ENCODE measurements around the gene CSNK2B.

The CSNK2B gene

DNA sequence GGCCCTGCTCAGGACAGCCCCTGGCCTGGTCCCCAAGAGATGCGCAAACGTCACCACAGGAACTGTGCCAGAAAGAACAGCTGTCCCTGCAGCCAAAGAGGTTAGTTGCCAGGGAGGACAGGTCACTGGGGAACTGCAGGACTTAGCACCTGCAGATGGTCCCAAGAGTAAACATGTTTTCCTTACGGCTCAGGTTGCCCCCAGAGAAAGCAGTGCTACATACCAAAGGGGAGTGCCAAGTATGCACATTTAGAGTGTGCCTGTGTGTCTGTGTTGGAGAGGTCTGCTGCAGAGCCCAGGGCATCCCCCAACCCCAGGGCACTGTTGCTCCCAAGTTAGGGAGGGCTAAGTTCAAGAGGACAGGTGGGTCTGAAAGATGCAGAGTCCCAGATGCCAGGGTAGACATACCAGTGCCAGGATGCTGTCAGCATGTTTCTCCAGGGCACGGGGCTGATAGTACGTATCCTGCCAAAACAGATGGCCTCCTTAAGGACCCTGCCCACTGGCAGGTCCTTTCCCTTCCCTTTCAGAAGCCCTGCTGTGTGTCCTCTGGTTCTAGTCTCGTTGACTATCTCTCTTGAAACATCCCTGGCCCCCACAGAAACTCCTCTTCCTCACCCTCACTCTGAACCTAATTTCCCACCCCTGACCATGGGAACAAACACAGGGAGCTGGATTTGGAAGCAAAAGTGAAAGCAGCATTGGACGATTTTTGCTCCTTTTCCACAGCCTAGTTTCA is 36.0 kb downstream of the CSNK2B start:
- CTCF ChIA-PET, result interaction anchor here (1.3 to 1.8 kb wide), 4 partner anchors 9 to 28 kb away, joined by 4 to 6 read pairs (median 4); no protein-coding TSS in a partner anchor
- TF ChIP-seq, protein P1, sequence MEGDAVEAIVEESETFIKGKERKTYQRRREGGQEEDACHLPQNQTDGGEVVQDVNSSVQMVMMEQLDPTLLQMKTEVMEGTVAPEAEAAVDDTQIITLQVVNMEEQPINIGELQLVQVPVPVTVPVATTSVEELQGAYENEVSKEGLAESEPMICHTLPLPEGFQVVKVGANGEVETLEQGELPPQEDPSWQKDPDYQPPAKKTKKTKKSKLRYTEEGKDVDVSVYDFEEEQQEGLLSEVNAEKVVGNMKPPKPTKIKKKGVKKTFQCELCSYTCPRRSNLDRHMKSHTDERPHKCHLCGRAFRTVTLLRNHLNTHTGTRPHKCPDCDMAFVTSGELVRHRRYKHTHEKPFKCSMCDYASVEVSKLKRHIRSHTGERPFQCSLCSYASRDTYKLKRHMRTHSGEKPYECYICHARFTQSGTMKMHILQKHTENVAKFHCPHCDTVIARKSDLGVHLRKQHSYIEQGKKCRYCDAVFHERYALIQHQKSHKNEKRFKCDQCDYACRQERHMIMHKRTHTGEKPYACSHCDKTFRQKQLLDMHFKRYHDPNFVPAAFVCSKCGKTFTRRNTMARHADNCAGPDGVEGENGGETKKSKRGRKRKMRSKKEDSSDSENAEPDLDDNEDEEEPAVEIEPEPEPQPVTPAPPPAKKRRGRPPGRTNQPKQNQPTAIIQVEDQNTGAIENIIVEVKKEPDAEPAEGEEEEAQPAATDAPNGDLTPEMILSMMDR (IDR thresholded peaks at IDR 0.05; ENCODE audit: control extremely low read depth, extremely low read depth, low read depth, missing control alignments), result no peak
- DNase-seq (ENCODE audit: extremely low spot score), result no peak
- POLR2A ChIA-PET, result interaction anchor here (0.6 kb wide), 1 partner anchor 127 kb away, joined by 3 read pairs; no protein-coding TSS in a partner anchor

DNA sequence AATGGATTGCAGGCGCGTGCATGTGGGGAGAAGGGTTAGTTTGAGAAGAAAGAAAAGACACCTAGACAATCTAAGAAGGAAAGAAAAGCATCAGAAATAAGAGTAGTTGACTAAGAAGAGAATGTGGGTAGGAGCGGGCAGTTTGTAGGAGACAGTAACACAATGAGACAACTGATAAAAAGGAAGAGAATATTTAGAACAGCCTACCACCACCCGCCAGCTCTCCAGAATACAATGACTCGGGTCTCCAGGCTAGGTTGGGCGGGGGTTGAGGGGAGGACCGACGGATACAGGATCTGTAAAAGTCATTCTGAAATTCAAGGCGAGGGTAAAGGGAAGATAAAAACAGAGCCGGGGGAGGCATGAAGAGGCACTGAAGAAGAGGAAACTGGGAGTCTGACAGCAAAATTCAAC is 36.5 kb downstream of the CSNK2B start:
- CTCF ChIA-PET, result interaction anchor here (0.9 to 1.8 kb wide), 9 partner anchors 9 to 124 kb away, joined by 3 to 6 read pairs (median 4); partner anchors contain the start of genes LSM2 and LY6G5C
- TF ChIP-seq, protein P1 (IDR thresholded peaks at IDR 0.05; ENCODE audit: control extremely low read depth, extremely low read depth, low read depth, missing control alignments), result no peak
- POLR2A ChIA-PET, result interaction anchor here (0.6 to 1.3 kb wide), 4 partner anchors 8 to 138 kb away, joined by 3 to 7 read pairs (median 5); partner anchors contain the start of gene GPANK1
- DNase-seq (ENCODE audit: extremely low spot score), result peak; percentile 35

DNA sequence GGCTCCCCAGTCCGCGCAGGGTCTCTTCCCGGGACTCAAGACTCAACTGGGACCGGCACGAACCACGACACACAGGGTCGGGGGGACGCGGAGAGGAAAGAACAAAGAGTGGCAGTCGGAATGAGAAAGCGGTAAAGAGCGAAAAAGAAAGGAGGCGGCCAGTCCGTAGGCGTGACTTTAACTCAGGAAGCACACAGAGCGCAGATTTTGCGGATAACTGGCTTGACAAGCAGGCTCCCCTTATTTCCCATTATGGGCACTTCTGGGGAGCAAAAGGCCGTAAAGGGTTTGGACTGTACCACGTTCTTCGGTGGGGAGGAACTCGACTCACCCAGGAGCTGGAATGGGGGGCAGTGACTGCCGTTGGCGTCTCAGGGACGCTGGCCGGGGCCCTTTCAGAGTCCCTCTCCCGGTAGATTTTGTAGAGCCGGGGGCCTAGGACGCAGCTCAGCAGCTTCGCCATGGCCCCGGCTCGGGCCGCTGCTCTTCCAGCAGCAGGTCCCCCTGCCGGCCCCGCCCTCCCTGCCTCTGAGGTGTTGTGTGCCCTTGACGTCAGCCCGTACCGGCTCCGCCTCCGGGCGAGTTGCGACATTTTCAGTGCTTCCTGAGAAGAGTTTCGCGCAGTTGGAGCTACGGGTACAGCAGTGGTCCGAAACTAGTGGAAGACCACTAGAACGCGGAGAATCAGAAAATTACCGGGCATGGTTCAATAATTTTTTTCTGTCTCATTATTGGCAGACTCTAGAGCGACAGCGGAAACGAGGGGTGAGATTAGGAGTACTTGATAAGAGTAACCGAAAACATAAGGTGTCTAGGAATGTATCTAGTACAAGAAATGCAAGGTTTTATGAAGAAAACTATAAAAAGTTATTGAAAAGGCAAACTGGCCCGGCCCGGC is 37.2 kb downstream of the CSNK2B start, which contains the start of gene ABHD16A:
Gene ABHD16A (minus strand): TSS at position 506 of the 898 bp plus-strand sequence. CDS start 43 bp downstream, at position 463.
- ChIA-PET POLR2A (interaction anchor here (0.5 to 1.3 kb wide), 6 partner anchors 8 to 195 kb away, joined by 3 to 7 read pairs (median 5); partner anchors contain the start of gene GPANK1), CTCF (interaction anchor here (0.9 to 1.8 kb wide), 12 partner anchors 10 to 127 kb away, joined by 3 to 6 read pairs (median 4); partner anchors contain the start of genes LSM2, LY6G5C and VARS1)
- TF ChIP-seq, protein P1 (IDR thresholded peaks at IDR 0.05; ENCODE audit: control extremely low read depth, extremely low read depth, low read depth, missing control alignments), result no peak
- DNase-seq (ENCODE audit: extremely low spot score), result peak; percentile 99

DNA sequence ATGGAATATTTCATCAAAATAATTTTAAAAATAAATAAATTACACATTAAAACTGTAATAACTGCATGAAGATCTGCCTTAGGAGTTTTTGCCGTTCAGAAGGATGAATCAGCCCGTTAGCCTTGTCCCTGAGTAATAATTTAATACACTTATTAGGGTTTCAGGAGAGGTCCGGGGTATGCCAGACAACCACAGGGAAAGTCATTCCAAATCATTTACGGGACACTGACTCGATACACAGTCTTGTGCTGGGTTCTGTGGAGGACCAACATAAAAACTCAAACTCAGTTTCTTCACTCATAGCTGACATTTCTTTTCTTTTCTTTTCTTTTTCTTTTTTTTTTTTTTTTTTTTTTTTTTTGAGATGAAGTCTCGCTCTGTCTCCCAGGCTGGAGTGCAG is 40.1 kb downstream of the CSNK2B start:
- TF ChIP-seq, protein P1 (IDR thresholded peaks at IDR 0.05; ENCODE audit: control extremely low read depth, extremely low read depth, low read depth, missing control alignments), result no peak
- ChIA-PET POLR2A (interaction anchor here (0.6 kb wide), 1 partner anchor 540 kb away, joined by 3 read pairs; no protein-coding TSS in a partner anchor), CTCF (interaction anchor here (1.3 to 2.1 kb wide), 3 partner anchors 11 to 63 kb away, joined by 4 to 8 read pairs (median 5); no protein-coding TSS in a partner anchor)
- DNase-seq (ENCODE audit: extremely low spot score), result no peak

DNA sequence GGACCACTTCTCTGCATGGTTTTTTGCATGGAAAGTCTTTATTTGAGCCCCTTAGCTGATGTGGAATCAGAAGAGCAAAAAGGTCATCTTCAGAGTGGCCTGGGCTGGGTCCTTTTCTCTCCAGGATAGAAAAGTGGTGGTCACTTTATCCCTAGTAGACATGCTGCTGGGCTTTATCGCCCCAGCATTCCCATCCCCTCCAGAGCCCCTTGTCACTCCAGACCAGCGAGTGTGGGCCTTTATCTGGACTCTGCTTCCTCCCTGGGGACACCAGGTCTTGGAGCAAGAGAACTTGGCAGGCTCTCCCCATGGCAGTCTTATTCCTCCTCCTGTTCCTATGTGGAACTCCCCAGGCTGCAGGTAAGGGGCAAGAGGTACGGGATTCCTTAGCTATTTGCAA is 40.7 kb downstream of the CSNK2B start, which contains the start of gene LY6G6F:
Gene LY6G6F (plus strand): TSS at position 268 of the 400 bp plus-strand sequence. CDS start 41 bp downstream, at position 309.
- POLR2A ChIA-PET, result no interaction called here
- TF ChIP-seq, protein P1 (IDR thresholded peaks at IDR 0.05; ENCODE audit: control extremely low read depth, extremely low read depth, low read depth, missing control alignments), result no peak
- CTCF ChIA-PET, result interaction anchor here (0.6 to 2.1 kb wide), 4 partner anchors 12 to 246 kb away, joined by 3 to 8 read pairs (median 4); no protein-coding TSS in a partner anchor
- no peak for DNase-seq (ENCODE audit: extremely low spot score)

Data from GM10248 (cell line).